HepG2 (cell line): ENCODE measurements around the gene MTRF1. TPM values are rescaled to one million over a fixed set of nuclear protein-coding genes. Genes with fewer than 3 reads are reported as not detected.

ENCODE experiments used
- ATAC-seq: fragments of 200-7000 bp; cut with Tn5 transposase; 3 replicates; pipeline ENCODE4 v1.9.1; 2020; ENCODE audit warnings: mild to moderate bottlenecking, moderate library complexity
- BruUV-seq: library from RNA; stranded (reverse); fragments of 400-500 nt; replicated peaks from 2 replicates; lab custom pipeline; 2021; lab: Mats Ljungman, UMichigan
- CTCF ChIA-PET: fragments of 300-600 bp; formaldehyde crosslinking; extraction: SDS; loops from one replicate; lab custom pipeline; 2021; ENCODE audit warnings: low total read pairs, inconsistent platforms, low intra/inter-chr PET ratio; lab: Yijun Ruan, JAX
- POLR2A ChIA-PET: fragments of 350-600 bp; sonication (Branson Sonifier 250); formaldehyde crosslinking; loops from one replicate; lab custom pipeline; 2020; ENCODE audit warnings: antibody characterized with exemption, inconsistent platforms; lab: Yijun Ruan, JAX
- DNase-seq: peaks from one replicate; pipeline ENCODE4 v3.0.0-alpha.2; 2015; ENCODE audit warnings: low spot score
- FAIRE-seq: peaks from 3 replicates; lab custom pipeline; 2011; peaks lifted over from hg19 to GRCh38; lab: Jason Lieb, UNC
- H2AFZ ChIP-seq: one replicate; pipeline ENCODE4 v1.6.1; 2011; ENCODE audit warnings: low read length, inconsistent platforms
- H3K27ac ChIP-seq: fragments of 300-600 bp; 3 replicates; pipeline ENCODE4 v1.8.0; 2011; ENCODE audit warnings: mixed run types, mild to moderate bottlenecking, mixed read lengths, low read length, inconsistent platforms; ENCODE audit not compliant: insufficient read depth; ENCODE audit errors: extremely low read length
- H3K27me3 ChIP-seq, 2 experiments: fragments of 200-600 bp in 1 of 2; 2 replicates in 1 of 2; 3 replicates in 1 of 2; pipeline versions ENCODE4 v1.6.0 to v1.8.0; 2011; ENCODE audit warnings: low read length in 2 of 2, mild to moderate bottlenecking in 2 of 2, moderate library complexity in 2 of 2, inconsistent platforms in 1 of 2; ENCODE audit not compliant: insufficient read depth in 2 of 2, control insufficient read depth in 1 of 2
- H3K36me3 ChIP-seq, 2 experiments: fragments of 200-600 bp in 1 of 2; replicated peaks in 1 of 2; 2 replicates in 1 of 2; 3 replicates in 1 of 2; pipeline versions ENCODE4 v1.5.1 to v1.8.0; 2011; ENCODE audit warnings: low read length in 2 of 2, inconsistent platforms in 1 of 2; ENCODE audit not compliant: insufficient read depth in 2 of 2, control insufficient read depth in 1 of 2
- H3K4me1 ChIP-seq: 2 replicates; pipeline ENCODE4 v1.5.1; 2012; ENCODE audit warnings: low read length, inconsistent platforms; ENCODE audit not compliant: insufficient read depth
- H3K4me2 ChIP-seq: 2 replicates; pipeline ENCODE4 v1.6.0; 2011; ENCODE audit warnings: low read depth, low read length, inconsistent platforms
- H3K4me3 ChIP-seq, 3 experiments: fragments of 200-600 bp in 1 of 3; sonication (generic), shearing (Covaris generic) in 1 of 3; replicated peaks in 1 of 3; 2 replicates each; pipeline ENCODE4 v1.5.1; 2011 to 2016; ENCODE audit warnings: low read length in 3 of 3, inconsistent platforms in 2 of 3, low read depth in 2 of 3, mild to moderate bottlenecking in 2 of 3, control low read depth in 1 of 3, mixed read lengths in 1 of 3; ENCODE audit not compliant: insufficient read depth in 1 of 3
- H3K79me2 ChIP-seq: one replicate; pipeline ENCODE4 v1.6.1; 2011; ENCODE audit warnings: low read length, inconsistent platforms; ENCODE audit not compliant: insufficient read depth
- H3K9ac ChIP-seq: 2 replicates; pipeline ENCODE4 v1.6.0; 2011; ENCODE audit warnings: mild to moderate bottlenecking, low read depth, low read length, inconsistent platforms; ENCODE audit not compliant: insufficient read depth
- H3K9me3 ChIP-seq: 2 replicates; pipeline ENCODE4 v1.5.1; 2012; ENCODE audit warnings: mild to moderate bottlenecking, low read length
- H4K20me1 ChIP-seq: 2 replicates; pipeline ENCODE4 v1.6.0; 2011; ENCODE audit warnings: inconsistent platforms, mild to moderate bottlenecking, low read length, moderate library complexity; ENCODE audit not compliant: insufficient read depth
- ATF7-NPFF ChIP-seq: sonication (generic); formaldehyde crosslinking; IDR thresholded peaks from 2 replicates; pipeline ENCODE4 v1.8.1; 2023; ENCODE audit warnings: mild to moderate bottlenecking, low read depth, missing genetic modification reagents, moderate library complexity
- REST ChIP-seq, 2 experiments: IDR thresholded peaks; 2 replicates each; pipeline ENCODE4 v1.6.1; 2011 to 2012; ENCODE audit warnings: low read length in 2 of 2, borderline replicate concordance in 1 of 2, low read depth in 1 of 2, mild to moderate bottlenecking in 1 of 2, moderate library complexity in 1 of 2
- TBL1XR1 ChIP-seq: fragments of 150-350 bp; IDR thresholded peaks from 2 replicates; pipeline ENCODE4 v1.6.1; 2014; ENCODE audit warnings: borderline replicate concordance, low read length; ENCODE audit not compliant: partially characterized antibody
- ZFP36 ChIP-seq: fragments of 150-350 bp; IDR thresholded peaks from 2 replicates; pipeline ENCODE4 v1.6.1; 2018; ENCODE audit warnings: borderline replicate concordance, low read length, low read depth; ENCODE audit not compliant: partially characterized antibody
- ZFP90 ChIP-seq: sonication (generic); formaldehyde crosslinking; IDR thresholded peaks from 2 replicates; pipeline ENCODE4 v1.8.0; 2022; ENCODE audit warnings: missing genetic modification reagents, mild to moderate bottlenecking, inconsistent platforms, borderline replicate concordance
- ZNF431 ChIP-seq: sonication (generic); formaldehyde crosslinking; IDR thresholded peaks from 2 replicates; pipeline ENCODE4 v1.9.0; 2022; ENCODE audit warnings: missing genetic modification reagents, low read depth, mild to moderate bottlenecking, borderline replicate concordance
- ZNF451 ChIP-seq: sonication (generic); formaldehyde crosslinking; IDR thresholded peaks from 2 replicates; pipeline ENCODE4 v1.5.0; 2020; ENCODE audit warnings: mild to moderate bottlenecking, missing genetic modification reagents
- ZNF577 ChIP-seq: sonication (generic); formaldehyde crosslinking; IDR thresholded peaks from 2 replicates; pipeline ENCODE4 v1.4.0; 2020; ENCODE audit warnings: mild to moderate bottlenecking, low read depth, missing genetic modification reagents, borderline replicate concordance
- ZNF841 ChIP-seq: sonication (generic); formaldehyde crosslinking; IDR thresholded peaks from 2 replicates; pipeline ENCODE4 v1.8.1; 2023; ENCODE audit warnings: missing genetic modification reagents, borderline replicate concordance
- in situ Hi-C: cut with HindIII; loops from 2 replicates; pipeline ENCODE4 v1.10.0; 2017; ENCODE audit warnings: low pct_unique_long_range_greater_than_20kb; ENCODE audit not compliant: extremely low pct_ligation_motif_present
- intact Hi-C: fragments of 100-400 bp; cut with micrococcal nuclease; formaldehyde crosslinking; loops from one replicate; pipeline ENCODE4 v1.10.0; 2022; ENCODE audit not compliant: unreplicated experiment
- polyA plus RNA-seq, 8 experiments: library from polyadenylated mRNA; depleted of rRNA in 3 of 8; stranded (reverse) in 7 of 8; unstranded in 1 of 8; fragments of >200 nt; fragmentation: Illumina TruSeq in 4 of 8; extraction: Trizol in 4 of 8; gene quantifications; 2 replicates each; pipeline versions ENCODE4 v1.2.1 to v1.2.3, GENCODE V29; 2011 to 2016; ENCODE audit warnings: low read depth in 4 of 8, missing spikeins in 1 of 8, mixed read lengths in 1 of 8; ENCODE audit not compliant: insufficient read depth in 1 of 8
- total RNA-seq, 5 experiments: library from RNA; depleted of rRNA; stranded (reverse); fragments of >200 nt; fragmentation: Illumina TruSeq; extraction: Trizol; gene quantifications; 2 replicates each; pipeline ENCODE4 v1.2.3, GENCODE V29; 2016; ENCODE audit warnings: low read depth in 1 of 5
- TF ChIP-seq, protein P1 (sequence below): sonication (generic); formaldehyde crosslinking; IDR thresholded peaks from 2 replicates; pipeline ENCODE4 v1.4.0; 2020; ENCODE audit warnings: missing genetic modification reagents
- TF ChIP-seq, protein P2 (sequence below), 2 experiments: sonication (generic) in 1 of 2; formaldehyde crosslinking in 1 of 2; IDR thresholded peaks; 2 replicates each; pipeline versions ENCODE4 v1.5.1 to v1.6.1; 2011 to 2020; ENCODE audit warnings: borderline replicate concordance in 1 of 2, low read depth in 1 of 2, low read length in 1 of 2, mild to moderate bottlenecking in 1 of 2, missing genetic modification reagents in 1 of 2, moderate library complexity in 1 of 2

The MTRF1 gene
- total and polyA plus RNA-seq, 2 of the 13 experiments (the other 11 are each of a cell fraction or from before 2014, with no cell fraction given), result 21.6 to 27.2 TPM

- TF ChIP-seq ZFP36, result peak; percentile 97
Observed at GRCh38 chr13:41268764-41269163, 5.4 kb upstream of the MTRF1 start (continued).

DNA sequence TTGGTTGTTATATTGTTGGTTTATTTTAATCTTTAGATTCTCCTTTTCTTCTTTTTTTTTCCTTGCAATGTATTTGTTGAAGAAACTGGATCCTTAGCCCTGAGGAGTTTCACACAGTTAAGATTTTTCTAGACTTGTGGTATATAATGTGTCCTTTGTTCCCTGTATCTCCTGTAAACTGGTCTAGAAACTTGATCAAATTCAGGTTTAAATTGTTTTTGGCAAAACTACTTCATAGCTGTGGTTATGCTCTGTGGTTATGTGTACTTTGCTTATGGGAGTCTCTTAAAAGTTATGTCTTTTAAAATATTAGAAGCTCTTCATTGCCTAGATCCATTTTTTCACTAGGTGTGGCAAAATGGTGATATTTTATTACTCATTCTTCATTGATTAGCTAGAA is 3.7 kb upstream of the MTRF1 start:
- H3K27me3 ChIP-seq, result no peaks in the 10 kb centered on the region; a peak in 1 of 5 replicates
- H3K9ac ChIP-seq, result no peak overlapping the region
- BruUV-seq, result no TSS peak
- H3K36me3 ChIP-seq, result no peaks in the 10 kb centered on the region
- FAIRE-seq (no peak), ATAC-seq (no peak), DNase-seq (no peak)
- peaks cover 22% of the 10 kb centered on the region for H3K4me1 ChIP-seq
- no peak overlapping the region for H3K27ac ChIP-seq
- in situ Hi-C loops, result no loop called here
- intact Hi-C loops, result no loop called here
- POLR2A ChIA-PET, result no interaction called here
- no peak overlapping the region for H3K4me3 ChIP-seq
- peaks cover 8% of the 10 kb centered on the region for H3K79me2 ChIP-seq
- H3K9me3 ChIP-seq, result peaks cover 26% of the 10 kb centered on the region
- H2AFZ ChIP-seq, result no peak overlapping the region
- no peaks in the 10 kb centered on the region for H4K20me1 ChIP-seq
- H3K4me2 ChIP-seq, result no peak overlapping the region
- CTCF ChIA-PET, result no interaction called here
- no peak for TF ChIP-seq TBL1XR1
- TF ChIP-seq ZNF431 (CRISPR knock-in tag), result no peak
- TF ChIP-seq ZFP90 (CRISPR knock-in tag), result no peak
- TF ChIP-seq ATF7-NPFF (CRISPR knock-in tag), result no peak
- TF ChIP-seq ZNF577 (CRISPR knock-in tag), result no peak
- no peak for TF ChIP-seq ZNF841 (CRISPR knock-in tag)
- TF ChIP-seq, protein P1, sequence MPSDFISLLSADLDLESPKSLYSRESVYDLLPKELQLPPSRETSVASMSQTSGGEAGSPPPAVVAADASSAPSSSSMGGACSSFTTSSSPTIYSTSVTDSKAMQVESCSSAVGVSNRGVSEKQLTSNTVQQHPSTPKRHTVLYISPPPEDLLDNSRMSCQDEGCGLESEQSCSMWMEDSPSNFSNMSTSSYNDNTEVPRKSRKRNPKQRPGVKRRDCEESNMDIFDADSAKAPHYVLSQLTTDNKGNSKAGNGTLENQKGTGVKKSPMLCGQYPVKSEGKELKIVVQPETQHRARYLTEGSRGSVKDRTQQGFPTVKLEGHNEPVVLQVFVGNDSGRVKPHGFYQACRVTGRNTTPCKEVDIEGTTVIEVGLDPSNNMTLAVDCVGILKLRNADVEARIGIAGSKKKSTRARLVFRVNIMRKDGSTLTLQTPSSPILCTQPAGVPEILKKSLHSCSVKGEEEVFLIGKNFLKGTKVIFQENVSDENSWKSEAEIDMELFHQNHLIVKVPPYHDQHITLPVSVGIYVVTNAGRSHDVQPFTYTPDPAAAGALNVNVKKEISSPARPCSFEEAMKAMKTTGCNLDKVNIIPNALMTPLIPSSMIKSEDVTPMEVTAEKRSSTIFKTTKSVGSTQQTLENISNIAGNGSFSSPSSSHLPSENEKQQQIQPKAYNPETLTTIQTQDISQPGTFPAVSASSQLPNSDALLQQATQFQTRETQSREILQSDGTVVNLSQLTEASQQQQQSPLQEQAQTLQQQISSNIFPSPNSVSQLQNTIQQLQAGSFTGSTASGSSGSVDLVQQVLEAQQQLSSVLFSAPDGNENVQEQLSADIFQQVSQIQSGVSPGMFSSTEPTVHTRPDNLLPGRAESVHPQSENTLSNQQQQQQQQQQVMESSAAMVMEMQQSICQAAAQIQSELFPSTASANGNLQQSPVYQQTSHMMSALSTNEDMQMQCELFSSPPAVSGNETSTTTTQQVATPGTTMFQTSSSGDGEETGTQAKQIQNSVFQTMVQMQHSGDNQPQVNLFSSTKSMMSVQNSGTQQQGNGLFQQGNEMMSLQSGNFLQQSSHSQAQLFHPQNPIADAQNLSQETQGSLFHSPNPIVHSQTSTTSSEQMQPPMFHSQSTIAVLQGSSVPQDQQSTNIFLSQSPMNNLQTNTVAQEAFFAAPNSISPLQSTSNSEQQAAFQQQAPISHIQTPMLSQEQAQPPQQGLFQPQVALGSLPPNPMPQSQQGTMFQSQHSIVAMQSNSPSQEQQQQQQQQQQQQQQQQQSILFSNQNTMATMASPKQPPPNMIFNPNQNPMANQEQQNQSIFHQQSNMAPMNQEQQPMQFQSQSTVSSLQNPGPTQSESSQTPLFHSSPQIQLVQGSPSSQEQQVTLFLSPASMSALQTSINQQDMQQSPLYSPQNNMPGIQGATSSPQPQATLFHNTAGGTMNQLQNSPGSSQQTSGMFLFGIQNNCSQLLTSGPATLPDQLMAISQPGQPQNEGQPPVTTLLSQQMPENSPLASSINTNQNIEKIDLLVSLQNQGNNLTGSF (CRISPR knock-in tag), result no peak
- no peak for TF ChIP-seq ZNF451 (CRISPR knock-in tag)
- TF ChIP-seq, protein P2, sequence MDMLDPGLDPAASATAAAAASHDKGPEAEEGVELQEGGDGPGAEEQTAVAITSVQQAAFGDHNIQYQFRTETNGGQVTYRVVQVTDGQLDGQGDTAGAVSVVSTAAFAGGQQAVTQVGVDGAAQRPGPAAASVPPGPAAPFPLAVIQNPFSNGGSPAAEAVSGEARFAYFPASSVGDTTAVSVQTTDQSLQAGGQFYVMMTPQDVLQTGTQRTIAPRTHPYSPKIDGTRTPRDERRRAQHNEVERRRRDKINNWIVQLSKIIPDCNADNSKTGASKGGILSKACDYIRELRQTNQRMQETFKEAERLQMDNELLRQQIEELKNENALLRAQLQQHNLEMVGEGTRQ (IDR thresholded peaks at IDR 0.05; ENCODE audit: low read depth, low read length), result no peak
- TF ChIP-seq, protein P2 (CRISPR knock-in tag; IDR thresholded peaks at IDR 0.05; ENCODE audit: borderline replicate concordance), result no peak
- no peak for TF ChIP-seq REST (IDR thresholded peaks at IDR 0.05; ENCODE audit: borderline replicate concordance in 1 of 2, low read depth in 1 of 2, low read length in 2 of 2)
